ENCODE results near the gene COLEC12.

Gene COLEC12

GRCh38 chr18:267688-268552, 232.6 kb downstream of the COLEC12 start, which contains the start of gene THOC1:
Gene THOC1, minus strand, starts transcription at chr18:268047. Its CDS starts 28 bp downstream, at chr18:268019.
- peak; percentile 96 for DNase-seq

DNA sequence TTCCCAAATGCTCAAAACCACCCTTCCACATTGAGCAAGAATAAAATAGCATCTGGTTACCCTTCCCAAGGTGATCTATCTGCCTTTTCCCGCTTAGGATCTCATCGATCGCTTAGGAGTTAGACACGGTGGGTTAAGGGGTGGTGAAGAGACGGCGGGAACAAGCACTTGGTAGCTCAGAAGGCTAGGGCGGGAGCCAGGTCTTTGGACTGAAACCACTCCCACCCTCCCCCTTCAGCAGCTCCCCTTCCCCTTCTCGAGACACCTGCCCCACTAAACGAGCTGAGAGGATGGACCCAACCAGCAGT, 233.2 kb downstream of the COLEC12 start:
- DNase-seq: no peak

Data from RPMI8226 (cell line).